HepG2 (cell line): ENCODE measurements around the gene SCFD1. TPM values are rescaled to one million over a fixed set of nuclear protein-coding genes. Genes with fewer than 3 reads are reported as not detected.

Experiments used
- CHD4 ChIP-seq: fragments of 200-600 bp; sonication (generic); IDR thresholded peaks from 2 replicates; pipeline ENCODE4 v1.7.0; 2017; ENCODE audit warnings: mild to moderate bottlenecking, low read length, borderline replicate concordance
- EED ChIP-seq: sonication (generic); formaldehyde crosslinking; IDR thresholded peaks from 2 replicates; pipeline ENCODE4 v1.5.0; 2020; ENCODE audit warnings: mild to moderate bottlenecking, missing genetic modification reagents
- ELF4 ChIP-seq: sonication (generic); formaldehyde crosslinking; IDR thresholded peaks from 2 replicates; pipeline ENCODE4 v1.5.0; 2020; ENCODE audit warnings: missing genetic modification reagents, mild to moderate bottlenecking, moderate library complexity, borderline replicate concordance
- GTF3A ChIP-seq: sonication (generic); formaldehyde crosslinking; conservative IDR thresholded peaks from 2 replicates; pipeline ENCODE4 v1.4.0; 2020; ENCODE audit warnings: mild to moderate bottlenecking, missing genetic modification reagents
- HHEX ChIP-seq: IDR thresholded peaks from 2 replicates; pipeline ENCODE4 v1.6.1; 2016; ENCODE audit warnings: control low read depth
- HMG20B ChIP-seq: conservative IDR thresholded peaks from 2 replicates; pipeline ENCODE4 v1.6.1; 2016; ENCODE audit warnings: missing genetic modification reagents, missing compliant biosample characterization
- MTF2 ChIP-seq: sonication (generic); formaldehyde crosslinking; IDR thresholded peaks from 2 replicates; pipeline ENCODE4 v1.5.0; 2020; ENCODE audit warnings: missing genetic modification reagents, borderline replicate concordance
- PHF21A ChIP-seq: sonication (generic); formaldehyde crosslinking; IDR thresholded peaks from 2 replicates; pipeline ENCODE4 v1.5.0; 2020; ENCODE audit warnings: mild to moderate bottlenecking, missing genetic modification reagents
- PITX1 ChIP-seq: sonication (generic); formaldehyde crosslinking; IDR thresholded peaks from 2 replicates; pipeline ENCODE4 v1.5.1; 2020; ENCODE audit warnings: mild to moderate bottlenecking, missing genetic modification reagents
- REL ChIP-seq: sonication (generic); formaldehyde crosslinking; conservative IDR thresholded peaks from 2 replicates; pipeline ENCODE4 v1.8.0; 2022; ENCODE audit warnings: mild to moderate bottlenecking, missing genetic modification reagents, moderate library complexity
- RELA ChIP-seq: sonication (generic); formaldehyde crosslinking; IDR thresholded peaks from 2 replicates; pipeline ENCODE4 v1.4.0; 2020; ENCODE audit warnings: missing genetic modification reagents
- RXRB ChIP-seq: IDR thresholded peaks from 2 replicates; pipeline ENCODE4 v1.6.1; 2016; ENCODE audit warnings: borderline replicate concordance, missing genetic modification reagents, missing compliant biosample characterization
- SIN3B ChIP-seq: fragments of 150-350 bp; IDR thresholded peaks from 2 replicates; pipeline ENCODE4 v1.6.1; 2014; ENCODE audit warnings: low read length
- ZFP1 ChIP-seq: IDR thresholded peaks from 2 replicates; pipeline ENCODE4 v1.6.1; 2016
- ZFP36L1 ChIP-seq: sonication (generic); formaldehyde crosslinking; IDR thresholded peaks from 2 replicates; pipeline ENCODE4 v1.8.0; 2022; ENCODE audit warnings: mild to moderate bottlenecking, missing genetic modification reagents, moderate library complexity
- ZNF253 ChIP-seq: sonication (generic); formaldehyde crosslinking; IDR thresholded peaks from 2 replicates; pipeline ENCODE4 v1.8.0; 2022; ENCODE audit warnings: mild to moderate bottlenecking, missing genetic modification reagents, borderline replicate concordance
- ZNF3 ChIP-seq: IDR thresholded peaks from 2 replicates; pipeline ENCODE4 v1.7.0; 2017; ENCODE audit warnings: inconsistent platforms
- ZNF451 ChIP-seq: sonication (generic); formaldehyde crosslinking; IDR thresholded peaks from 2 replicates; pipeline ENCODE4 v1.5.0; 2020; ENCODE audit warnings: mild to moderate bottlenecking, missing genetic modification reagents
- ZNF557 ChIP-seq: sonication (generic); formaldehyde crosslinking; IDR thresholded peaks from 2 replicates; pipeline ENCODE4 v1.4.0; 2020; ENCODE audit warnings: missing genetic modification reagents
- ZNF629 ChIP-seq: sonication (generic); formaldehyde crosslinking; conservative IDR thresholded peaks from 2 replicates; pipeline ENCODE4 v1.5.0; 2020; ENCODE audit warnings: missing genetic modification reagents
- ZNF660 ChIP-seq: sonication (generic); formaldehyde crosslinking; IDR thresholded peaks from 2 replicates; pipeline ENCODE4 v1.5.1; 2020; ENCODE audit warnings: mild to moderate bottlenecking, low read depth, missing genetic modification reagents, borderline replicate concordance
- ZNF768 ChIP-seq: sonication (generic); formaldehyde crosslinking; IDR thresholded peaks from 2 replicates; pipeline ENCODE4 v1.4.0; 2020; ENCODE audit warnings: missing genetic modification reagents
- ZNF775 ChIP-seq: sonication (generic); formaldehyde crosslinking; IDR thresholded peaks from 2 replicates; pipeline ENCODE4 v1.4.0; 2020; ENCODE audit warnings: missing genetic modification reagents, mild to moderate bottlenecking, moderate library complexity, borderline replicate concordance
- polyA plus RNA-seq, 8 experiments: library from polyadenylated mRNA; depleted of rRNA in 3 of 8; stranded (reverse) in 7 of 8; unstranded in 1 of 8; fragments of >200 nt; fragmentation: Illumina TruSeq in 4 of 8; extraction: Trizol in 4 of 8; gene quantifications; 2 replicates each; pipeline versions ENCODE4 v1.2.1 to v1.2.3, GENCODE V29; 2011 to 2016; ENCODE audit warnings: low read depth in 4 of 8, missing spikeins in 1 of 8, mixed read lengths in 1 of 8; ENCODE audit not compliant: insufficient read depth in 1 of 8
- total RNA-seq, 5 experiments: library from RNA; depleted of rRNA; stranded (reverse); fragments of >200 nt; fragmentation: Illumina TruSeq; extraction: Trizol; gene quantifications; 2 replicates each; pipeline ENCODE4 v1.2.3, GENCODE V29; 2016; ENCODE audit warnings: low read depth in 1 of 5
- TF ChIP-seq, protein P1 (sequence below): sonication (generic); formaldehyde crosslinking; conservative IDR thresholded peaks from 2 replicates; pipeline ENCODE4 v1.4.0; 2020; ENCODE audit warnings: missing genetic modification reagents
- TF ChIP-seq, protein P2 (sequence below): sonication (generic); formaldehyde crosslinking; IDR thresholded peaks from 2 replicates; pipeline ENCODE4 v1.4.0; 2020; ENCODE audit warnings: missing genetic modification reagents, borderline replicate concordance

Gene SCFD1
- total and polyA plus RNA-seq, 2 of the 13 experiments (the other 11 are each of a cell fraction or from before 2014, with no cell fraction given): 235 to 256 TPM

DNA sequence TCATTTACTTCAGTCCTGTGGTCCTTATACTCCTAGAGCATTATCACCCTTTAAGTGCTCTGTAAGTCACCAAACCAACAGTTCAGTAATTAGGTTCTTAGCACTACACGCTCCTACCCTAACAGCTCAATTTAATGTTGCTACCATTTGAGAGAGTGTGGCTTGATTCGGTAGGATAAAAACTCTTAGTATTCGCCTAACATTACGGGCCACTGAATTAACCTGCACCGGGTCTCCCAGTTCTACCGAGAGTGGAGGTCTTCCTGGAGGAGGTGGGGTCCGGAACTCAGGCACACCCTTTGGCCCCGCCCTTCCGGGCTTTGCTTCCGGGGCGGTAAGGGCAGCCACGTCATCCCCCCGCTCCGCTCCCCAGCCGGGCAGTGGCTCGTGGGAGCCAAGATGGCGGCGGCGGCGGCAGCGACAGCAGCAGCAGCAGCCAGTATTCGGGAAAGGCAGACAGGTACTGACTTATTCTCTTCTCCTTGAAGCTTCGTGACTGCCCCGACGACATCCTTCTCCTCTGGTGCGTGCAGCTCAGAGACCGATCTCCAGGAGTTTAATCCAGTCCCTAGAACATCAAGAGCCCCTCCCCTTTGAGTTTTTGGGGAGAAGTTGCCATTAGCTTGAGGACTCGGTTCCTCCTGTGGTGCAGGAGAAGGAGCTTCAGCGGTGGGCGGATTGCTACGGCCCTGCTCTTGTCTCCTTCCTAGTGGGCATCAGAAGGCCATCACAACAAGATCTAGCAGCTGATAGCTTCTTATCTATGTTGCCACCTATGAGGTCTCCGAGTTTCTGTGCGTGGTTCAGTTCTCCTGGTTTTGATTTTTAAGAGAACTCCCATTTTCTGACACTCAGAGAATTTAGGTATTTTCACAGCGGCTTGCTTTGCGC is at the start of gene SCFD1 (continued):
- TF ChIP-seq, protein P1, sequence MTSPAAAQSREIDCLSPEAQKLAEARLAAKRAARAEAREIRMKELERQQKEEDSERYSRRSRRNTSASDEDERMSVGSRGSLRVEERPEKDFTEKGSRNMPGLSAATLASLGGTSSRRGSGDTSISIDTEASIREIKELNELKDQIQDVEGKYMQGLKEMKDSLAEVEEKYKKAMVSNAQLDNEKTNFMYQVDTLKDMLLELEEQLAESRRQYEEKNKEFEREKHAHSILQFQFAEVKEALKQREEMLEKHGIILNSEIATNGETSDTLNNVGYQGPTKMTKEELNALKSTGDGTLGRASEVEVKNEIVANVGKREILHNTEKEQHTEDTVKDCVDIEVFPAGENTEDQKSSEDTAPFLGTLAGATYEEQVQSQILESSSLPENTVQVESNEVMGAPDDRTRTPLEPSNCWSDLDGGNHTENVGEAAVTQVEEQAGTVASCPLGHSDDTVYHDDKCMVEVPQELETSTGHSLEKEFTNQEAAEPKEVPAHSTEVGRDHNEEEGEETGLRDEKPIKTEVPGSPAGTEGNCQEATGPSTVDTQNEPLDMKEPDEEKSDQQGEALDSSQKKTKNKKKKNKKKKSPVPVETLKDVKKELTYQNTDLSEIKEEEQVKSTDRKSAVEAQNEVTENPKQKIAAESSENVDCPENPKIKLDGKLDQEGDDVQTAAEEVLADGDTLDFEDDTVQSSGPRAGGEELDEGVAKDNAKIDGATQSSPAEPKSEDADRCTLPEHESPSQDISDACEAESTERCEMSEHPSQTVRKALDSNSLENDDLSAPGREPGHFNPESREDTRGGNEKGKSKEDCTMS (CRISPR knock-in tag): 0 out of 2 replicates have a peak, but pooled peaks have one; percentile 90
- peak; percentile 97 for TF ChIP-seq ZNF3 (CRISPR knock-in tag)
- TF ChIP-seq ZFP36L1 (CRISPR knock-in tag): peak; percentile 94
- TF ChIP-seq SIN3B: peak; percentile 89
- TF ChIP-seq ELF4: peak; percentile 100
- TF ChIP-seq MTF2: no peak
- TF ChIP-seq CHD4: peak; percentile 92
- peak; percentile 76; the same call in 1 of the 2 replicates for TF ChIP-seq PHF21A (CRISPR knock-in tag)
- TF ChIP-seq RXRB (CRISPR knock-in tag): peak; percentile 94
- peak; percentile 93 for TF ChIP-seq ZNF451 (CRISPR knock-in tag)
- TF ChIP-seq RELA (CRISPR knock-in tag): peak; percentile 95; the same call in 1 of the 2 replicates
- TF ChIP-seq, protein P2, sequence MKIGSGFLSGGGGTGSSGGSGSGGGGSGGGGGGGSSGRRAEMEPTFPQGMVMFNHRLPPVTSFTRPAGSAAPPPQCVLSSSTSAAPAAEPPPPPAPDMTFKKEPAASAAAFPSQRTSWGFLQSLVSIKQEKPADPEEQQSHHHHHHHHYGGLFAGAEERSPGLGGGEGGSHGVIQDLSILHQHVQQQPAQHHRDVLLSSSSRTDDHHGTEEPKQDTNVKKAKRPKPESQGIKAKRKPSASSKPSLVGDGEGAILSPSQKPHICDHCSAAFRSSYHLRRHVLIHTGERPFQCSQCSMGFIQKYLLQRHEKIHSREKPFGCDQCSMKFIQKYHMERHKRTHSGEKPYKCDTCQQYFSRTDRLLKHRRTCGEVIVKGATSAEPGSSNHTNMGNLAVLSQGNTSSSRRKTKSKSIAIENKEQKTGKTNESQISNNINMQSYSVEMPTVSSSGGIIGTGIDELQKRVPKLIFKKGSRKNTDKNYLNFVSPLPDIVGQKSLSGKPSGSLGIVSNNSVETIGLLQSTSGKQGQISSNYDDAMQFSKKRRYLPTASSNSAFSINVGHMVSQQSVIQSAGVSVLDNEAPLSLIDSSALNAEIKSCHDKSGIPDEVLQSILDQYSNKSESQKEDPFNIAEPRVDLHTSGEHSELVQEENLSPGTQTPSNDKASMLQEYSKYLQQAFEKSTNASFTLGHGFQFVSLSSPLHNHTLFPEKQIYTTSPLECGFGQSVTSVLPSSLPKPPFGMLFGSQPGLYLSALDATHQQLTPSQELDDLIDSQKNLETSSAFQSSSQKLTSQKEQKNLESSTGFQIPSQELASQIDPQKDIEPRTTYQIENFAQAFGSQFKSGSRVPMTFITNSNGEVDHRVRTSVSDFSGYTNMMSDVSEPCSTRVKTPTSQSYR: peak; percentile 87
- TF ChIP-seq ZNF660 (CRISPR knock-in tag): no peak; the same call in 1 of the 2 replicates
- peak; percentile 59; the same call in 1 of the 2 replicates for TF ChIP-seq HMG20B (CRISPR knock-in tag)
- peak; percentile 98 for TF ChIP-seq ZNF775
- TF ChIP-seq ZNF557 (CRISPR knock-in tag): peak; percentile 97
- peak; percentile 99 for TF ChIP-seq REL (CRISPR knock-in tag)
- peak; percentile 98 for TF ChIP-seq GTF3A (CRISPR knock-in tag)
- TF ChIP-seq ZFP1 (CRISPR knock-in tag): peak; percentile 97
- TF ChIP-seq HHEX (CRISPR knock-in tag): no peak
- TF ChIP-seq PITX1 (CRISPR knock-in tag): peak; percentile 76; the same call in 1 of the 2 replicates
- no peak; the same call in 1 of the 2 replicates for TF ChIP-seq ZNF253 (CRISPR knock-in tag)
- peak; percentile 99 for TF ChIP-seq EED
- TF ChIP-seq ZNF629 (CRISPR knock-in tag): peak; percentile 41
- TF ChIP-seq ZNF768 (CRISPR knock-in tag): peak; percentile 92
